ENCODE measurements around the gene BOD1.

BOD1 gene

GRCh38 chr5:173575985-173576384 lies 40.5 kb downstream of the BOD1 start:
- no peak for DNase-seq

GRCh38 chr5:173574983-173575382 lies 41.5 kb downstream of the BOD1 start:
- no peak for DNase-seq

- DNase-seq, result peak; percentile 57
Measured at GRCh38 chr5:173573126-173573960, 43.1 kb downstream of the BOD1 start.

DNA sequence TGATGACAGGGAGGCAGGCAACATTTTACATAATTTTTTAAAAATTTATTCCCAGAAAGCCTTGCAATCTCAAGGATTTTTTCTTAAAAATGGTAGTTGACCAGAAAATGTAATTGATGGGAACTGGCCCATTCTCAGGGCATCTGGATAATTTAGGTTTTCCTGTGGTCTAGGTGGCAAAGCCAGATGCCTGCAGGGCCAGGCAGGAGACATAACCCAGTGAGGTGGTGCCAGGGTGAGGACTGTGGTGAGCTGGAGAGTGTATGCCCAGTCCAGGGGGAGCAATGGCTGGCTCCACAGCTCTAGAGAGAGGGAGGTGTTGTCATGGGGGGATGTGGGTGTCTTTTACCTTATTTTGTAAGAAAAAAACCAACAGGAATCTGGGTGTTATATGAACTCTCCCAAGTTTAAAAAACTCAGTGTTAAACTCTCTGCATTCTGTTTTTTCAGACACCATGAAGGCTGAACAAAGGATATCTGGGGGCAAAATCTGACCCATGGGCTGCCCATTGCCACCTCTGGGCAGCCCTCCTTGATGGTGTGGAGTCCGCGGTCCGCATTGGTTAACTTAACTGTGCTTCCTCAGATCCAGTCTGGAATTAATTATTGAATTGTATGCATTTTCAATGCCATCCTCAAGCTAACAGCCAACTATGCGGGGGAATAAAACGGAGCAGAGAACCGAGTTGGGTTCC lies 43.9 kb downstream of the BOD1 start:
- no peak for DNase-seq

DNA sequence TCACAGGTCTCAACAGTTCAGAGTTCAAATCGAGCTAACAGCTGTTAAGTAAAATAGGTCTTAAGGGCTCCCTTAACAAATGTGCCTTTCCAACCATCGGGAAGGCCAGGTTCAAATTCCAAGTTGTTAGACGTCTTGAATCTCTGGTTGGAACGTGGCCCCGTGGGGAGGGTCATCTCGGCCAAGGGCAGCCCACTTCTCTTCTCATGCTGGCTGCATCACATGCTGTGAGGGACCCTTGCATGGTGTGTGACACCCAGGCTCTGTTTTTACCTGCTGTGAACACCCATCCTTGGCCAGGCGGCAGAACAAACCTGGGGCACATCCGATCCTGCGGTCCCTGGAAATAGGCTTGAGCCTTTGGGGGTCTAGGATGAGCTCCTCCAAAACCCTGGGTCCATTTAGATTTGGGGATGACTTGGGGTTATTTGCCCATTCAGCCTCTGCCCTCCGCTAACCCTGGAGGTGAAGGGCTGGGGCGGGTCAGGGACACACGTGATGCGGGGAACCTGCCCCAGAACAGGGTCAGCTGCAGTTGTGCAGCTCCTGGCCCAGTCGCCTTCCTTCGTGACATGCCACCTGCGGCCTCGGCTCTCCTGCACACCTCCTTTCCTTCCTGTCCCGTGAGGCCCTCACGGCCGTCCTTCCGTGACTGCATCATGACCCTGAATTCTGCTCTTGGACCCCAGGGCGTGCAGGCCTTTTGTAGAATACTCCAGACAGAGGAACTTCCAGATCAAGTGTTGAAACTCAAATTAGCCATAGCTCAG lies 45.9 kb downstream of the BOD1 start:
- DNase-seq, result no peak

GRCh38 chr5:173568703-173569102 lies 47.7 kb downstream of the BOD1 start:
- no peak for DNase-seq

DNA sequence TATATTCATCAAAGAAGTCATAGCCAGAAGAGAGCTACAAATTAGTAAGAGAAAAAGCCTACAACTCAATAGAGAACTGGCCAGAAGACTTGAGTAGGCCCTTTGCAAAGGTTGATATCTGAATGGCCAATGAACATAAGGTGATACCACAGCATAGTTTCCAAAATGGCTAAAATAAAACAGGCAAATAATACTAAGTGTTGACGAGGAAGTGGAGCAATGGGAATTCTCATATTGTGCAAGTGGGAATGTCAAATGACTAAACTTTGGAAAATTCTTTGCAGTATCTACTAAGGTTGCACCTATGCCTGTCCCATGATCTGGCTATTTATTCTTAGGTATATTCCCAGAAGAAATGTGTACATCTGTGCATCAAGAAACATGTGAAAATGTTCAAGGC lies 48.3 kb downstream of the BOD1 start:
- DNase-seq, result no peak

- DNase-seq, result peak; percentile 5
Measured at GRCh38 chr5:173567548-173567947, 48.9 kb downstream of the BOD1 start.

GRCh38 chr5:173565491-173566072 lies 50.9 kb downstream of the BOD1 start:
- DNase-seq, result no peak

GRCh38 chr5:173564106-173564505 lies 52.3 kb downstream of the BOD1 start:
- no peak for DNase-seq

DNA sequence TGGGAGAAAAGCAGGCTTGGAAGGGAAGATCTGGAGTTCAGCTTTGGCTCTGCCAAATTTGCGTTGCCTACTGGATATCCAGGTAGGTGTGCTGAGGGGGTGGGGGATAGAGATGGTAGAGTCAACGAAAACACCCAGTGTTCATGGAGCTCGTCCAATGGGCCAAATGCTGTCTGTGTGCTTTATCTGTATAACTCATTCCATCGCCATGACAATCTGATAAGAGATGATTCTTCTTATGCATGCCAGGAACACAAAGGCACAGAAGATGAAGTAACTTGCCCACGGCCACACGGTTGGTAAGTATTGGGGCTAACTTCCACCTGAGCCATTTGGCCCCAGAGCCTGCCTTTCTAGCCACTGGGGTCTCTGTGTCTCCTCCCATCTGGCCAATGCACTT lies 53.2 kb downstream of the BOD1 start:
- no peak for DNase-seq

GRCh38 chr5:173562451-173562850 lies 54.0 kb downstream of the BOD1 start:
- no peak for DNase-seq
